Coronary artery (tissue), 2 donors: ENCODE measurements around the gene SDHD.

ENCODE experiments used
- DNase-seq: peaks from one replicate; pipeline ENCODE4 v3.0.0-alpha.2; 2017; ENCODE audit warnings: low spot score
- H3K27ac ChIP-seq, 2 donors: fragments of 200-600 bp; sonication (generic); one replicate each; pipeline ENCODE4 v1.5.1; 2016 to 2019
- H3K4me3 ChIP-seq: fragments of 200-600 bp; sonication (generic); 2 replicates; pipeline ENCODE4 v1.5.1; 2016; ENCODE audit warnings: mild to moderate bottlenecking, moderate library complexity
- TF ChIP-seq, protein P1 (sequence below): fragments of 200-600 bp; sonication (generic); IDR thresholded peaks from one replicate; pipeline ENCODE4 v1.5.1; 2019; ENCODE audit warnings: antibody characterized with exemption

SDHD gene

GRCh38 chr11:112103446-112103845 is 16.8 kb downstream of the SDHD start:
- Histone ChIP-seq H3K4me3 (no peak overlapping the region), H3K27ac (no peak overlapping the region)
- DNase-seq = no peak
- TF ChIP-seq, protein P1, sequence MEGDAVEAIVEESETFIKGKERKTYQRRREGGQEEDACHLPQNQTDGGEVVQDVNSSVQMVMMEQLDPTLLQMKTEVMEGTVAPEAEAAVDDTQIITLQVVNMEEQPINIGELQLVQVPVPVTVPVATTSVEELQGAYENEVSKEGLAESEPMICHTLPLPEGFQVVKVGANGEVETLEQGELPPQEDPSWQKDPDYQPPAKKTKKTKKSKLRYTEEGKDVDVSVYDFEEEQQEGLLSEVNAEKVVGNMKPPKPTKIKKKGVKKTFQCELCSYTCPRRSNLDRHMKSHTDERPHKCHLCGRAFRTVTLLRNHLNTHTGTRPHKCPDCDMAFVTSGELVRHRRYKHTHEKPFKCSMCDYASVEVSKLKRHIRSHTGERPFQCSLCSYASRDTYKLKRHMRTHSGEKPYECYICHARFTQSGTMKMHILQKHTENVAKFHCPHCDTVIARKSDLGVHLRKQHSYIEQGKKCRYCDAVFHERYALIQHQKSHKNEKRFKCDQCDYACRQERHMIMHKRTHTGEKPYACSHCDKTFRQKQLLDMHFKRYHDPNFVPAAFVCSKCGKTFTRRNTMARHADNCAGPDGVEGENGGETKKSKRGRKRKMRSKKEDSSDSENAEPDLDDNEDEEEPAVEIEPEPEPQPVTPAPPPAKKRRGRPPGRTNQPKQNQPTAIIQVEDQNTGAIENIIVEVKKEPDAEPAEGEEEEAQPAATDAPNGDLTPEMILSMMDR = no peak

DNA sequence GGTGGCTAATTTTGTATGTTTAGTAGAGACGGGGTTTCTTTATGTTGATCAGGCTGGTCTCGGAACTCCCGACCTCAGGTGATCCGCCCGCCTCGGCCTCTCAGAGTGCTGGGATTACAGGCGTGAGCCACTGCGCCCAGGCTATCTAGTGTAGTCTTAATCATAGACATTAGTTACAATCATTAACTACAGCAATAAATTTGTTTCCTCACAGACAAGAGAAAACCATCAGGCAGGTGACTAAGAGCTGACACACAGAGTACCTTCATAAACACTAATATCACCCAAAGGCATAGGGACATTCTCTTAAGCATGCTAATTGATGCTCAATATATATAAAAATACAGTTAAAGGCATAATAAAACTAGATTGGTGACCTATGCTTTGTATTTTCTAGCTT is 19.4 kb downstream of the SDHD start:
- no peak overlapping the region for H3K27ac ChIP-seq
- no peak overlapping the region for H3K4me3 ChIP-seq
- TF ChIP-seq, protein P1 = no peak
- no peak for DNase-seq

- no peak for DNase-seq
- H3K4me3 ChIP-seq = no peak overlapping the region
- H3K27ac ChIP-seq = no peak overlapping the region
These were observed 27.1 kb downstream of the SDHD start for GRCh38 chr11:112113539-112114457.

GRCh38 chr11:112114460-112114859 is 27.8 kb downstream of the SDHD start:
- DNase-seq = no peak
- Histone ChIP-seq H3K4me3 (no peak overlapping the region), H3K27ac (no peak overlapping the region)
- TF ChIP-seq, protein P1 = no peak

More at GRCh38 chr11:112113539-112114457, 27.1 kb downstream of the SDHD start:
- TF ChIP-seq, protein P1 = peak; percentile 56

DNA sequence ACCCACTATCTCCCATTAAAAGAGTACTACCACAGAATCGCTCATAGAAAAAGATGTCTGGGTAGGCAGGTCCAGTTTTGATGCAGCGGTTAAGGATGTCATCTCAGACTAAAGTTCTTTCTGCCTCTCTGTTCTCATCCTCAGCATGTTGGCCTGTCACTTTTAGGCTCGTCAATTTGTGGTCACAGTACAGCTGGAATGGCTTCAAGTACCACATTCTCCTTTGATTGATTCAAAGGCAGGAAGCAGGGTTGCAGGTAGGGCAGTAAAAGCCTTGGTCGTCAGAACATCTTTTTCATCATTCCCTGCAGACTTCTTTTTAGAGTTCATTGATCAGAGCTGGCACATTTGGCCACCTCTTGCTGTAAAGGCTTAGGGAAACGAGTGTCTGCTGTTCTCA is 28.7 kb downstream of the SDHD start:
- DNase-seq = no peak
- H3K4me3 ChIP-seq = no peak overlapping the region
- TF ChIP-seq, protein P1 = no peak

DNA sequence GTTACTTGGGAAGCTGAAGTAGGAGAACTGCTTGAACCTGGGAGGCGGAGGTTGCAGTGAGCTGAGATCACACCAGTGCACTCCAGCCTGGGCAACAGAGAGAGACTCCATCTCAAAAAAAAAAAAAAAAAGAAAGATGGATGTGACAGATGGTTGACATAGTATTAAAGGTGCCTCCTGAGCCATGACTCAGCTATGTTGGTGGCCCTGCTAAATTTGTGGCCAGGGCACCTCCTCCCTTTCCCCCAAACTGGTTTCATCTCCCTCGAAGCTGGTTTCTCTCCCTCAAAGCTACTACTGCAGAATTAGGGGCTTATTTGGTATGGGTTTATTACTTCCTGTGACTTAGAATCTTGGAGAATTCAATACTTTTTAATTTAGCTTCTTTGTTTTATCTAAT is 31.5 kb downstream of the SDHD start:
- TF ChIP-seq, protein P1 = no peak
- no peak overlapping the region for H3K27ac ChIP-seq
- no peak overlapping the region for H3K4me3 ChIP-seq
- DNase-seq = no peak

More for the DNA sequence above, 28.7 kb downstream of the SDHD start:
- no peak overlapping the region for H3K27ac ChIP-seq
